GM21360 (cell line): ENCODE results near the gene TIGD6.

ENCODE experiments used
- ATAC-seq: cut with Tn5 transposase; IDR thresholded peaks from one replicate; pipeline ENCODE4 v1.9.1; 2021; ENCODE audit warnings: mild to moderate bottlenecking, moderate library complexity; ENCODE audit not compliant: unreplicated experiment

TIGD6 gene

GRCh38 chr5:149981206-149981605 is 19.2 kb downstream of the TIGD6 start:
- no peak for ATAC-seq

DNA sequence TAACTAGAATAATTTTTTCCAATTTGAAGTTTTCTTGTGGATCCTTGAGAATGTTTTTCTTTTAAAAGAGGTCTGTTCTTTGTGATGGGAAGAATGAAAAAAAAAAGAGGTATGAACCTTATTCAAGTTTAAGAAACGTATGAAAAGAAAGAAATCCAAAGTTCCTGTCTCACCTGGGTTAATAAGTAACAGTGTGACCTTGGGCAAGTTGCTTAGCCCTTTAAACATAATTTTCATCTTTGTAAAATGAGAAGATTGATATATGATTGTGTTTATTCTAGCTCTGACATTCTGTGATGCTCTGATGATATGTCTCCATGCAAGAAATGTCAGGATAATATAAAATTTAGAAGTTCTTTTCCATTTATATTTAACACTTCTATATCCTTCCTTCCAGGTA is 20.6 kb downstream of the TIGD6 start:
- ATAC-seq, result no peak

GRCh38 chr5:149975409-149975808 is 25.0 kb downstream of the TIGD6 start:
- no peak for ATAC-seq

DNA sequence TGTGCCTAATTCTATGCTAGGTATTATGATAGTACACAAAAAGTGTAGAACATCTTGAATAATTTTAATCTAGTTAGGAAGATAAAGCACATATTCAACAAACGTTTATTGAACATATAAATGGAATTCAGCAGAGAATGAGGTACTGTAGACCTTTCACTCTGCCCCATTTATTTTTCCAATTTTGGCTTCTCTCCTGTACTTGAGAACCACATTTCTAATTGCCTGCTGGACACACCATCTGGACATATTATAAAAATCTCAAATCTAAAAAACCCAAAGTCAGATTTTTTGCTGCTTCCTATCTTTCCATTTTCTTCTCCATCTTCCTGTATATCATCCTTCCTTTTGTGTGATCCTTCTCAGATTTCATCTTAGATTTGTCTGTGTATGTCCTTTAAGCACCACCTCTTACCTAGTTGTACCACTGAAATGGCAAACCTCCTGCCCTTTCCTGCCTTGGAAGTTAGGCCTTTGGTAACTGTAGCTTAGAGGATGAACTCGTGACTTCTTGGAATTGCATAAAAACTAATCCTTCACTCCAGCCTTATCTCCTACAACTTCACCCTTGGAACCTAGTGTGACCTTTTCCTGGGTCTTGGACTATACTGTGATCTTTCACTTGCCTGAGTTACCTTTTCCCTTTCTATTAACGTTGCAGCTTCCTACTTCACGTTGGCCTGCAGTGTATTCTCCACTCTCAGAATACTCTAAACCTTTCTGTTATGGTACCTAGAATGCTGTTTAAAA is 31.1 kb downstream of the TIGD6 start:
- no peak for ATAC-seq

DNA sequence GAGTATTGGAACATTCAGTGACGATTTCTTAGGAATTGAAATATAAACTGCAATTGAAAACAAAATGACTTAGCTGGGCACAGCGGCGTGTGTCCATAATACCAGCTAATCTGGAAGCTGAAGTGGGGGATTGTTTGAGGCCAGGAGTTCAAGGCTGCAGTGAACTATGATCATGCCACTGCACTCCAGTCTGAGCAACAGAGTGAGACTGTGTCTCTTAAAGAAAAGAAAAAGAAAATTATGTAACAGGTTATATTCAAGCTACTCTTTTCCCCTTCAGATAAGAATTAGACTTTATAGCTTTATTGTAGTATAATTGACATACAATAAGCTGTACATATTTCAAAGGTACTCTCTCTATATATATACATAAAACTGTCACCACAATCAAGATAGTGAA is 33.5 kb downstream of the TIGD6 start:
- no peak for ATAC-seq

DNA sequence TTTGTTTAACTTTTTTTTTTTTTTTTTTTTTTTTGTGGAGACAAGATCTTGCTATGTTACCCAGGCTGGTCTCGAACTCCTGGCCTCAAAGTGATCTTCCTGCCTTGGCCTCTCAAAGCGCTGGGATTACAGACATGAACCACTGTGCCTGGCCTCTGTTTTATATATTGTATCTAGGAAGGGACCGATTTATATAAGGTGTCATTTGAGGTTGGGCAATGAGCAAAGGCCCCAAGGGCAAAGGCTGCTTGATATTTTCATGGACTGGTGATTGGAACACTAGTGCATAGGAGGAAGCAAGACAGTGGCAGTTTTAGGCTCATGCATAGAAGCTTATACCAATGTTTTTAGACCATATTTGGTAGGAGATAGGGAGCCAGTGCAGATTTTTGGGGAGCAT is 36.7 kb downstream of the TIGD6 start:
- no peak for ATAC-seq

DNA sequence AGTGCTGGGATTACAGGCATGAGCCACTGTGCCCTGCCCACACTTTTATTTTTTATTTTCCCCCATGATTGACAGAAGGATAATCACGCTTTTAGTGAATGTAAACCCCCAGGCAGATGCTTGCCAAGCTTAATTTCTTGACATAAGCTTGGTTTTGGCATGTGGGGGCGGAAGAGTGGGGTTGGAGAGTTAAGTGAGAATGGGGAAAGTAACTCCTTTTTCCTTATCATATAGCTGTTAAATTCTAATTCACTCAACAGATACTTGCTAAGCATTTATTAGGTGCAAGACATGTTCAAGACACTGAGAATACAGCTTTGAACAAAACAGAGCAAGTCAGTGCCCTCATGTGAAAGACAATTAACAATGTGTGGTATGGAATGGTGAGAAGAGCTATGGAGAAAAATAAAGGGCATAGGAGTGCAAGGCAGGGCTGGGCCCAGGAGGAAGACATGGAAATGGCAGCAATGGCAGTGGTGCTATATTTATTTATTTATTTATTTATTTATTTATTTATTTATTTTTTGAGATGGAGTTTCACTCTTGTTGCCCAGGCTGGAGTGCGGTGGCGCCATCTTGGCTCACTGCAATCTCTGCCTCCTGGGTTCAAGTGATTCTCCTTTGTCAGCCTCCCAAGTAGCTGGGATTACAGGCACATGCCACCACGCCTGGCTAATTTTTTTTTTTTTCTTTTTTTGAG is 37.7 kb downstream of the TIGD6 start:
- ATAC-seq, result no peak

- no peak for ATAC-seq
Observed at GRCh38 chr5:149961957-149962409, 38.5 kb downstream of the TIGD6 start.

GRCh38 chr5:149961186-149961685 is 39.2 kb downstream of the TIGD6 start:
- no peak for ATAC-seq

GRCh38 chr5:149960272-149961185 is 39.9 kb downstream of the TIGD6 start, which contains the start of gene SLC26A2:
Gene SLC26A2, plus strand, starts transcription at chr5:149960758. Its CDS starts 16,895 bp downstream, at chr5:149977653.
- ATAC-seq, result peak; percentile 97

DNA sequence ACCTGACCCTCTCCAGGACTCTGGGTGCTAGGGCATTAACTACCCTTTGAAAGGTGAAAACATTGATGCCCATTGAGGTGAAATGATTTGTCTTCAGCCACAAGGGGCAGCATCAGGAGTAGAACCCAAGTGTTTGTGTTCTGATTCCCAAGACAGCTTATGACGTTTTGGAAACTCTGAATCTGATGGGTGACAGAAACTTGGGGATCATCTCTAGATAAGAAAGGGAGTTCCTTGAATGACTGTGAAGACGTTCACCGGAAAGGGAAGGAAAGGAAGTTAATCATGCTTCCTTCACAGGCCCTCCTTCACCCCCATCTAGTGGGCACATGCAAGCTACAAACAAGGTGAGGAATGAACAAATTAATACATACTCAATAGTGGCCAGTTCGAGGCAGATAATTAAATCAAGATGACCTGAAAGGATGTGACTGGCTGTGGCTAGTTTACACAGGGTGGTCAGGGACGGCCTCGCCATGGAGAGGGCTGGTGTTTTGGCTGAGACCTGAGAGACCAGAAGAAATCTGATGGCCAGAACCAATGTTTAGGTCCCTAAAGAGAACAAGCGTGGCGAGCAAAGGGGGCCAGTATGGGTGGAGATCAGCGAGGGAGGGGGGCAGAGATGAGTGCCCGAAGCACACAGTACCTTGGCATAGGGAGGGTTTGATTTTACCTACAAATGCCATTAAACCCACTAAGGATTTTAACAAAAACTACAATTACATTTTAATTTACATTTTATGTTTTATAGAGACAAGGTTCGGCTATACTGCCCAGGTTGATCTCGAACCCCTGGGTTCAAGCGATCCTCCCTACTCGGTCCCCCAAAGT is 40.8 kb downstream of the TIGD6 start:
- no peak for ATAC-seq

DNA sequence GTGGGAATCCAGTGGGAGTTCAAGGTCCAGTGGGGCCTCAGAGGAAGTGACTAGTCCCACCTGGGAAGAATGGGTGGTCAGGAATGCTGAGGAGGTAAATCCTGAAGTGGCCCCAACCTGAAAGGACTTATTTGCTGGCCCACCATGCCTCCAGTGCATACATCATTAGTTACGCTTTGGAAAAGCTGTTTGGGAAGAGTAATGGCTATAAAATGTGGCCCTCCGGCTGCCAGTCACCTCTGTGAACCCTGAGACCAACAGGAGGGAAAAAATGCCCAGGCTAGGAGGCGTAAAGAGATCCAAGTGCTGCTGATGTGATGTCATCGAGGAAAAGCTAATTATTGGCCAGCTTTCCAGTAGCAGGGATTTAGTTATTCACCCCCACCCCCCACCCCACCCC is 42.6 kb downstream of the TIGD6 start:
- ATAC-seq, result no peak

DNA sequence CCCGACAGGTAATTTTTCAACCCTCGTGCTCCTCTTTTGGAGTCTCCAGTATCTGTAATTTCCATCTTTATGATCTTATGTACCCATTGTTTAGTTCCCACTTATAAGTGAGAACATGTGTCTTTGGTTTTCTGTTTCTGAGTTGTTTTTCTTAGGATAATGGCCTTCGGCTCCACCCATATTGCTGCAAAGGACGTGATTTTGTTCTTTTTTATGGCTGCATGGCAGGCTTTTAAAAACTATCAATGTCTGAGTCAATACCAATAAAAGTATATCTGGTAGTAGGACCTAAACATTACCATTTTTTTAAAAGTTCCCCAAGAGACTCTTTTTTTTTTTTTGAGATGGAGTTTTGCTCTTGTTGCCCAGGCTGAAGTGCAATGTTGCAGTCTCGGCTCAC is 43.8 kb downstream of the TIGD6 start:
- no peak for ATAC-seq

DNA sequence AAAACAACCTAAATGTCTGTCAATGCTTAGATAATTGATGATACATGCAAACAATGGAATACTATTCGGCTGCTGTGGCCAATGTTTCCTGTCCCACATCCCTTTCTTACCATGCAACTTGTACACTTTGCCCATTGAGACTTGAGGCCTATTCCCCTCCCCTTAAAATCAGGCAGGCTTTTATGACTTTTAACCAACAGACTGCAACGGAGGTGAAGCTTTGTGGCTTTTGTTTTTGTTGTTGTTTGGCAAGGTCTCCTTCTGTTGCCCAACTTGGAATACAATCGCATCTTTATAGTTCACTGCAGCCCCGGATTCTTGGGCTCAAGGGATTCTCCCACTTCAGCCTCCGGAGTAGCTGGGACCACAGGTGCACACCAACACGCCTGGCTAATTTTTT is 45.7 kb downstream of the TIGD6 start:
- no peak for ATAC-seq

DNA sequence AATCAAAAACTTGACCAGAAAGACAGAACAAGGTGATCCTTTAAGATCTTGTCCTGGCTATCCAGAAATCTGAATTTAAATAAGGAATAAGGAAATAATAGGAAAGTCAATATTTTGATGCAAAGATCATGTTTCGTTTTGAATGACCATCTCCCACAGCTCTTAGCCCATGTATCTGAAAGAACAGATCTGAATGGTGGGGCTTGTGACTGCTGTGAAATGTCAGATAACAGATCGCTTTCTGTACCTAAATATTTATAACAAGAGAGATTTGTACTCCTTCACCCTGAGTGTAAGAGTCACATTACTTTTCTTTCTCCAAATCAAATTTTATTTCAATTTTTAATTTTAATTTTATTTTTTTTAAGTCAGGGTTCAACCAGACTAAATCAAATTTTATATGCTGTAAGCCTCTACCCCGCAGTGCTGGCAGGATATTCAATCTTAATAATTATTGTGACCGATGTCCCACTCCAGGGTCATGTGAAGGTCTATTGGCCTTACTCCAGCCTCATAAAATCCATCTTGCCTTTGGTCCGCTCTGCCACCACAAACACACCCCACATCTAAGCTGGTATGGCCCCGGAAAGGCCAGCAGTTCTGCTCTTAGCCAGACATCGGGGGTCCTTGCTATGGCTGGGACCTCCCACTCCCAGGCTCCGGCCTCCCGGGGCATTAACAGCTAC is 46.9 kb downstream of the TIGD6 start:
- no peak for ATAC-seq

- ATAC-seq, result no peak
Observed at GRCh38 chr5:149951138-149951749, 49.2 kb downstream of the TIGD6 start.

GRCh38 chr5:149948993-149949392 is 51.5 kb downstream of the TIGD6 start:
- no peak for ATAC-seq

- ATAC-seq, result no peak
Observed at GRCh38 chr5:149946118-149946517, 54.3 kb downstream of the TIGD6 start.

DNA sequence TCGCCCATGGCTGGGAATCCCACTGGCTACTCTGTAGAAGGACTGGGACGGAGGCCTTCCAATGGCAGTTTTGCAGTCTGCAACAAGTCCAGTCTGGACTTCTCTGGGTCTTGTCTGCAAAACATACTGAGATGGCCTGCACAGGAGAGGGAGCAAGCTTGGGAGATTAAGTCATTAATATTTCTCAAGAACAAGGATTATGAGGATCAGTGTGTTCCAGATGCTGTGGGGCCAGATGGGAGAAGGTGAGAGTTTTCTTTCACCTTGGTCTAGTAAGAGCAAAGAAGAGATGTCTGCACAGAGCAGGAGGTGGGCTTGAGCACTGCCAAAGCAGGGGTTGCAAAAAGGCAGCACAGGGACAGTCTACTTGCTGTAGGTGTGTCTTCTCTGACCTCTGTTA is 55.8 kb downstream of the TIGD6 start, which contains the start of gene PDE6A:
Gene PDE6A (minus strand): TSS at position 128 of the 400 bp plus-strand sequence. CDS start 120 bp downstream, at position 8.
- no peak for ATAC-seq
